Hepatocyte (in vitro differentiated cells): Measurements from ENCODE around the gene USP32. TPM values are rescaled to one million over a fixed set of nuclear protein-coding genes. Genes with fewer than 3 reads are reported as not detected.

Experiments used
- DNase-seq: peaks from one replicate; pipeline ENCODE4 v3.0.0-alpha.2; 2016; ENCODE audit warnings: low spot score
- H2AFZ ChIP-seq: fragments of 200-600 bp; sonication (generic); 2 replicates; pipeline ENCODE4 v1.6.0; 2016; ENCODE audit warnings: antibody characterized with exemption, mild to moderate bottlenecking
- H3K27ac ChIP-seq: fragments of 200-600 bp; sonication (generic); 2 replicates; pipeline ENCODE4 v1.5.1; 2016; ENCODE audit warnings: mild to moderate bottlenecking
- H3K27me3 ChIP-seq: fragments of 200-600 bp; sonication (generic); 2 replicates; pipeline ENCODE4 v1.6.1; 2016
- H3K36me3 ChIP-seq: fragments of 200-600 bp; sonication (generic); replicated peaks from 2 replicates; pipeline ENCODE4 v1.5.1; 2016; ENCODE audit warnings: low read depth; ENCODE audit not compliant: insufficient read depth
- H3K4me1 ChIP-seq: fragments of 200-600 bp; sonication (generic); 2 replicates; pipeline ENCODE4 v1.5.1; 2016; ENCODE audit warnings: mild to moderate bottlenecking, moderate library complexity; ENCODE audit not compliant: insufficient read depth
- H3K4me2 ChIP-seq: fragments of 200-600 bp; sonication (generic); 2 replicates; pipeline ENCODE4 v1.6.0; 2016
- H3K4me3 ChIP-seq: fragments of 200-600 bp; sonication (generic); 2 replicates; pipeline ENCODE4 v1.5.1; 2016; ENCODE audit warnings: mild to moderate bottlenecking
- H3K79me2 ChIP-seq: fragments of 200-600 bp; sonication (generic); 2 replicates; pipeline ENCODE4 v1.6.0; 2017; ENCODE audit warnings: mild to moderate bottlenecking
- H3K9me2 ChIP-seq: fragments of 200-600 bp; sonication (generic); replicated peaks from 2 replicates; pipeline ENCODE4 v1.6.0; 2017; ENCODE audit warnings: mild to moderate bottlenecking; ENCODE audit not compliant: insufficient read depth
- H3K9me3 ChIP-seq: fragments of 200-600 bp; sonication (generic); 2 replicates; pipeline ENCODE4 v1.5.1; 2016; ENCODE audit warnings: low read depth, mild to moderate bottlenecking
- H4K20me1 ChIP-seq: fragments of 200-600 bp; sonication (generic); 2 replicates; pipeline ENCODE4 v1.6.0; 2016; ENCODE audit warnings: mild to moderate bottlenecking; ENCODE audit not compliant: insufficient read depth, poor library complexity, severe bottlenecking
- CTCF ChIP-seq: fragments of 200-600 bp; sonication (generic); IDR thresholded peaks from 2 replicates; pipeline ENCODE4 v1.5.1; 2016; ENCODE audit warnings: antibody characterized with exemption, mild to moderate bottlenecking; ENCODE audit not compliant: poor library complexity
- EZH2 ChIP-seq: fragments of 200-600 bp; sonication (generic); IDR thresholded peaks from 2 replicates; pipeline ENCODE4 v1.6.1; 2016; ENCODE audit warnings: antibody characterized with exemption, mild to moderate bottlenecking, borderline replicate concordance
- EZH2phosphoT487 ChIP-seq: fragments of 200-600 bp; sonication (generic); IDR thresholded peaks from one replicate; pipeline ENCODE4 v1.6.1; 2018; ENCODE audit warnings: antibody characterized with exemption, mild to moderate bottlenecking, low read depth, moderate library complexity; ENCODE audit not compliant: unreplicated experiment, severe bottlenecking
- WGBS: methylation state at CpG from one replicate; pipeline ENCODE4 v1.1.6; 2016; ENCODE audit warnings: low lambda C conversion rate; ENCODE audit errors: missing lambda C conversion rate; 5-methylcytosine and 5-hydroxymethylcytosine counted together
- polyA plus RNA-seq: library from polyadenylated mRNA; unstranded; fragments of >200 nt; fragmentation: Nextera tagmentation; extraction: Ambion mirVana; gene quantifications from 2 replicates; pipeline ENCODE4 v1.2.1, GENCODE V29; 2016
- total RNA-seq: library from RNA; depleted of rRNA; stranded (reverse); fragments of >200 nt; gene quantifications from 2 replicates; pipeline ENCODE4 v1.2.3, GENCODE V29; 2014

USP32 gene
- total and polyA plus RNA-seq, 2 experiments from 2014 or later: 15.3 to 37.0 TPM

GRCh38 chr17:60403962-60404361 is 12.0 kb upstream of the USP32 start:
- no peaks in the 10 kb centered on the region for H3K4me1 ChIP-seq
- WGBS: 98% methylated on average over 6 of the region's 6 CpGs
- no peaks in the 10 kb centered on the region for H3K9me3 ChIP-seq
- H3K27me3 ChIP-seq: no peaks in the 10 kb centered on the region
- H3K4me2 ChIP-seq: no peak overlapping the region
- no peak for DNase-seq
- no peaks in the 10 kb centered on the region for H4K20me1 ChIP-seq
- H3K36me3 ChIP-seq: no peaks in the 10 kb centered on the region
- no peak overlapping the region for H3K4me3 ChIP-seq
- H3K27ac ChIP-seq: no peak overlapping the region
- H3K9me2 ChIP-seq: no peaks in the 10 kb centered on the region
- TF ChIP-seq EZH2 (no peak), CTCF (no peak), EZH2phosphoT487 (no peak)
- H2AFZ ChIP-seq: no peak overlapping the region
- H3K79me2 ChIP-seq: no peaks in the 10 kb centered on the region

- Histone ChIP-seq H3K36me3 (no peaks in the 10 kb centered on the region), H3K79me2 (no peaks in the 10 kb centered on the region), H3K4me1 (no peaks in the 10 kb centered on the region), H4K20me1 (no peaks in the 10 kb centered on the region), H3K27me3 (no peaks in the 10 kb centered on the region), H3K4me2 (no peak overlapping the region), H3K4me3 (no peak overlapping the region), H3K27ac (no peak overlapping the region), H3K9me3 (no peaks in the 10 kb centered on the region), H2AFZ (no peak overlapping the region), H3K9me2 (no peaks in the 10 kb centered on the region)
- no peak for DNase-seq
- WGBS: 85% methylated on average over 3 of the region's 3 CpGs
- no peak for TF ChIP-seq CTCF
- TF ChIP-seq EZH2: no peak
- TF ChIP-seq EZH2phosphoT487: no peak
Observed at GRCh38 chr17:60403523-60403810, 11.5 kb upstream of the USP32 start.

GRCh38 chr17:60401819-60402218 is 9.9 kb upstream of the USP32 start:
- Histone ChIP-seq H3K4me1 (no peaks in the 10 kb centered on the region), H3K27me3 (no peaks in the 10 kb centered on the region), H3K4me3 (no peak overlapping the region), H3K4me2 (no peak overlapping the region), H3K36me3 (no peaks in the 10 kb centered on the region), H4K20me1 (no peaks in the 10 kb centered on the region), H2AFZ (no peak overlapping the region), H3K79me2 (no peaks in the 10 kb centered on the region), H3K9me2 (no peaks in the 10 kb centered on the region), H3K9me3 (no peaks in the 10 kb centered on the region), H3K27ac (no peak overlapping the region)
- TF ChIP-seq EZH2phosphoT487 (no peak), CTCF (no peak), EZH2 (no peak)
- no peak for DNase-seq
